DND-41 (cell line): ENCODE results near the gene SOAT2.

Experiments used
- ATAC-seq: fragments of 200-7000 bp; cut with Tn5 transposase; 3 replicates; pipeline ENCODE4 v1.9.1; 2021; ENCODE audit warnings: low read depth; ENCODE audit not compliant: insufficient read depth
- DNase-seq: peaks from one replicate; pipeline ENCODE4 v3.0.0-alpha.2; 2020
- H2AFZ ChIP-seq: 2 replicates; pipeline ENCODE4 v1.6.0; 2012; ENCODE audit warnings: low read depth, low read length
- H3K27ac ChIP-seq: 2 replicates; pipeline ENCODE4 v1.5.1; 2012; ENCODE audit warnings: low read length, inconsistent platforms
- H3K27me3 ChIP-seq: fragments of 200-600 bp; sonication (generic); 2 replicates; pipeline ENCODE4 v1.6.0; 2012; ENCODE audit warnings: low read length, mild to moderate bottlenecking, inconsistent platforms; ENCODE audit not compliant: insufficient read depth, poor library complexity
- H3K36me3 ChIP-seq: 2 replicates; pipeline ENCODE4 v1.5.1; 2012; ENCODE audit warnings: low read length, inconsistent platforms; ENCODE audit not compliant: insufficient read depth
- H3K4me1 ChIP-seq: 2 replicates; pipeline ENCODE4 v1.5.1; 2012; ENCODE audit warnings: mild to moderate bottlenecking, low read length; ENCODE audit not compliant: insufficient read depth
- H3K4me2 ChIP-seq: 2 replicates; pipeline ENCODE4 v1.6.0; 2012; ENCODE audit warnings: mild to moderate bottlenecking, moderate library complexity, low read length, inconsistent platforms; ENCODE audit not compliant: insufficient read depth
- H3K4me3 ChIP-seq, 2 experiments: fragments of 200-600 bp in 1 of 2; shearing (Covaris generic) in 1 of 2; 2 replicates each; pipeline ENCODE4 v1.5.1; 2012 to 2016; ENCODE audit warnings: inconsistent platforms in 2 of 2, low read length in 2 of 2, mild to moderate bottlenecking in 2 of 2, low read depth in 1 of 2, moderate library complexity in 1 of 2
- H3K79me2 ChIP-seq: 2 replicates; pipeline ENCODE4 v1.6.0; 2012; ENCODE audit warnings: low read length, inconsistent platforms; ENCODE audit not compliant: insufficient read depth
- H3K9ac ChIP-seq: 2 replicates; pipeline ENCODE4 v1.6.0; 2012; ENCODE audit warnings: low read depth, mild to moderate bottlenecking, inconsistent platforms, low read length, moderate library complexity
- H3K9me3 ChIP-seq: 2 replicates; pipeline ENCODE4 v1.5.1; 2012; ENCODE audit warnings: low read length, moderate library complexity, mild to moderate bottlenecking, inconsistent platforms; ENCODE audit not compliant: insufficient read depth, severe bottlenecking
- H4K20me1 ChIP-seq: 2 replicates; pipeline ENCODE4 v1.6.0; 2012; ENCODE audit warnings: low read length; ENCODE audit not compliant: insufficient read depth
- EZH2 ChIP-seq: IDR thresholded peaks from 3 replicates; pipeline ENCODE4 v1.6.1; 2012; ENCODE audit warnings: borderline replicate concordance, low read depth, mild to moderate bottlenecking, moderate library complexity, low read length, inconsistent platforms; ENCODE audit not compliant: severe bottlenecking
- TF ChIP-seq, protein P1 (sequence below): IDR thresholded peaks from 2 replicates; pipeline ENCODE4 v1.5.1; 2012; ENCODE audit warnings: borderline replicate concordance, low read length, moderate library complexity, mild to moderate bottlenecking; ENCODE audit not compliant: poor library complexity, severe bottlenecking; ENCODE audit errors: extremely low read depth

The SOAT2 gene

GRCh38 chr12:53097564-53098353, 5.5 kb upstream of the SOAT2 start, which contains the start of gene IGFBP6:
Gene IGFBP6, plus strand, starts transcription at chr12:53097667. Its CDS starts 51 bp downstream, at chr12:53097718.
- Histone ChIP-seq H2AFZ (peak within 1 kb of the TSS; percentile 36; the same call in 1 of the 2 replicates), H3K36me3 (no peaks in the 10 kb centered on the region), H3K27ac (no peak within 1 kb of the TSS), H3K9ac (peak within 1 kb of the TSS; percentile 33; the same call in 1 of the 2 replicates), H3K79me2 (no peaks in the 10 kb centered on the region), H4K20me1 (peaks cover 7% of the 10 kb centered on the region; the same call in 1 of the 2 replicates), H3K4me1 (peaks cover 20% of the 10 kb centered on the region), H3K27me3 (peaks cover 42% of the 10 kb centered on the region), H3K9me3 (no peaks in the 10 kb centered on the region), H3K4me3 (peak within 1 kb of the TSS in 1 of 2 experiments; percentile 53; a peak in 2 of 4 replicates), H3K4me2 (peak within 1 kb of the TSS; percentile 80)
- DNase-seq (peak; percentile 65), ATAC-seq (peak; percentile 68)
- TF ChIP-seq, protein P1, sequence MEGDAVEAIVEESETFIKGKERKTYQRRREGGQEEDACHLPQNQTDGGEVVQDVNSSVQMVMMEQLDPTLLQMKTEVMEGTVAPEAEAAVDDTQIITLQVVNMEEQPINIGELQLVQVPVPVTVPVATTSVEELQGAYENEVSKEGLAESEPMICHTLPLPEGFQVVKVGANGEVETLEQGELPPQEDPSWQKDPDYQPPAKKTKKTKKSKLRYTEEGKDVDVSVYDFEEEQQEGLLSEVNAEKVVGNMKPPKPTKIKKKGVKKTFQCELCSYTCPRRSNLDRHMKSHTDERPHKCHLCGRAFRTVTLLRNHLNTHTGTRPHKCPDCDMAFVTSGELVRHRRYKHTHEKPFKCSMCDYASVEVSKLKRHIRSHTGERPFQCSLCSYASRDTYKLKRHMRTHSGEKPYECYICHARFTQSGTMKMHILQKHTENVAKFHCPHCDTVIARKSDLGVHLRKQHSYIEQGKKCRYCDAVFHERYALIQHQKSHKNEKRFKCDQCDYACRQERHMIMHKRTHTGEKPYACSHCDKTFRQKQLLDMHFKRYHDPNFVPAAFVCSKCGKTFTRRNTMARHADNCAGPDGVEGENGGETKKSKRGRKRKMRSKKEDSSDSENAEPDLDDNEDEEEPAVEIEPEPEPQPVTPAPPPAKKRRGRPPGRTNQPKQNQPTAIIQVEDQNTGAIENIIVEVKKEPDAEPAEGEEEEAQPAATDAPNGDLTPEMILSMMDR: no peak
- TF ChIP-seq EZH2: peak; percentile 81

GRCh38 chr12:53098354-53098981, 4.8 kb upstream of the SOAT2 start:
- Histone ChIP-seq H3K9me3 (no peaks in the 10 kb centered on the region), H3K36me3 (no peaks in the 10 kb centered on the region), H3K79me2 (no peaks in the 10 kb centered on the region), H3K9ac (peak overlapping the region; percentile 33; the same call in 1 of the 2 replicates), H2AFZ (no peak overlapping the region), H3K4me2 (peak overlapping the region; percentile 80), H3K4me1 (peaks cover 20% of the 10 kb centered on the region), H3K27me3 (peaks cover 42% of the 10 kb centered on the region), H3K27ac (no peak overlapping the region), H4K20me1 (peaks cover 7% of the 10 kb centered on the region; the same call in 1 of the 2 replicates), H3K4me3 (peak overlapping the region in 1 of 2 experiments; percentile 53; a peak in 2 of 4 replicates)
- ATAC-seq: no peak
- no peak for DNase-seq
- TF ChIP-seq, protein P1: no peak
- no peak for TF ChIP-seq EZH2

DNA sequence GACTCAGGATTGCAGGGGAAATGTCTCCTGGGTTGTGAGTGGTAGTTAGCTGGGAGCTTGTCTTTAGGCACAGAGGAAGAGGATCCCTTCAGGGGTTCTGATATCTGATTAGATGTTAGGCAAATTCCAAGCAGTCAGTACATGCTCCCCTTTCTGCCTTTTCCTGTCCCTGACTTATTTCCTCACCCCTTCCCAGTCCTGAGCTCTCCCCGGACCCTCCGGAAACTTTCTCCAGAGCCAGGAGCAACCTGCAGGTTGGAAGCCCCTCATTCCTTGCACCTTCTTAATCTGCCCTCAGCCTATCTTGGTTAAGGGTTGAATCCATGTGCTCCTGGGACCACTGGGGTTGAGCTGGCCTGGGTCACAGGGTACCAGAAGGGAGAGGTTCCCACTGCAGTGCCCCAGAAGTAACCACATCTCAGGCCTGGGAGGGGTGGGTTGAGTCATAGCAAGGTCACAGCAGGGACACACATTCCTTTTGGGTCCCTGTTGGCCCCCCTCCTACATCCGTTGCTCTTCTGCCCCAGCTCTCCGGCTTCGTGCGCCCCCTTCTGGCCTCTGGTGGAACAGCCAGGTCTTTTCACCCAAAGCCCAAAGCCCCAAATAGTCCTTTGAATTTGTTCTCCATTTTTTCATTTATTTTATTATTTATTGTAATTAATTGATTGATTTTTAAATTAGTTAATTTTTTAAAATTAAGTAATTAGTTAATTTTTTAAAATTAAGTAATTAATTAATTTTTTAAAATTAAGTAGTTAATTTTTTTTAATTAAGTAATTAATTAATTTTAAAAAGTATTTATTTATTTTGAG, 4.0 kb upstream of the SOAT2 start:
- ATAC-seq: peak; percentile 69
- Histone ChIP-seq H3K9ac (no peak overlapping the region), H3K79me2 (no peaks in the 10 kb centered on the region), H3K4me2 (no peak overlapping the region), H3K4me1 (peaks cover 20% of the 10 kb centered on the region), H3K9me3 (no peaks in the 10 kb centered on the region), H3K4me3 (no peak overlapping the region), H3K27me3 (peaks cover 37% of the 10 kb centered on the region), H3K27ac (no peak overlapping the region), H4K20me1 (peaks cover 7% of the 10 kb centered on the region; the same call in 1 of the 2 replicates), H3K36me3 (no peaks in the 10 kb centered on the region), H2AFZ (peak overlapping the region; percentile 59; the same call in 1 of the 2 replicates)
- DNase-seq: peak; percentile 85
- TF ChIP-seq EZH2: no peak
- TF ChIP-seq, protein P1: peak; percentile 91
